MV-4-11 (cell line): ENCODE measurements around the gene FANCC.
A peak's percentile ranks its signal among the peaks of the same experiment; 100 is the strongest.

Source experiments
- DNase-seq: peaks from one replicate; lab custom pipeline; 2025; lab: John Stamatoyannopoulos, UW

Gene FANCC

DNA sequence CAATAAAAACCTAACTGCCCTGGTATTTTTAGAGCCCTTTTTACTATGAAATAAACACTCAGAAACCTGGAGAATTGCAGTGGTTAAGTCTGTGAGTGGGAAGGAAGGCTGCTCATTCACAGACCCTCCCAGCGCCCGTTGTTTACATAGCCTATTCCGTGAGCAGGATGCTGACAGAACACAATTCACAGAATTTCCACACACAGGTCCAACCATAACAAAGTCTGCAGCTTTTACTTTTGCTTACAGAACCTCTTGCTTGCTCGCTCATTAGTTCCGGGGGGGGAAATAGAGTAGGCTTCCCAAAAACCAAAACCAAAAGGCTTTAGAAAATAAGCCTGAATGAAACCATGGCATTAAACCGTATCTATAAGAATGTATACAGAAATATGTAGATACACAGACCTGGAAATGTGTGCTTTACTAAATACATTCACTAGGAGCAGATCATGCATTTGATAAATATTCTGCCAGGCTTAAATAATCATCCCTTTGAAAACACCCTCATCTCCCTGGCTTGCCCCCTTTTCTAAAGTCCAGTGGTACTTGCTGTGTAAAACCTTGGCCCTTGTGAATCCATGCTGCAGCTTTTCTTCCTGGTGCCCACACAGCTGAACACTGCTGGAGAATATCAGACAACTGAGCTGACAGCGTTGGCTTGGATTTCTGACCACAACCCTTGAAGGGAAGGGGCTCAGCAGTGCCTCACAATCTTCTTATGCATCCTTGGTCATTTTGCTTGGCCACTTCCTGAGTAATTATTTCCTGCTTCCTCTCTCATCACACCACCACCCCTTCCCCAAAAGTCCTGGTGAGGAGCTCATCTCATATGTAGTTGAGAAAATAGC, 128.0 kb downstream of the FANCC start:
- peak; percentile 31 for DNase-seq

DNA sequence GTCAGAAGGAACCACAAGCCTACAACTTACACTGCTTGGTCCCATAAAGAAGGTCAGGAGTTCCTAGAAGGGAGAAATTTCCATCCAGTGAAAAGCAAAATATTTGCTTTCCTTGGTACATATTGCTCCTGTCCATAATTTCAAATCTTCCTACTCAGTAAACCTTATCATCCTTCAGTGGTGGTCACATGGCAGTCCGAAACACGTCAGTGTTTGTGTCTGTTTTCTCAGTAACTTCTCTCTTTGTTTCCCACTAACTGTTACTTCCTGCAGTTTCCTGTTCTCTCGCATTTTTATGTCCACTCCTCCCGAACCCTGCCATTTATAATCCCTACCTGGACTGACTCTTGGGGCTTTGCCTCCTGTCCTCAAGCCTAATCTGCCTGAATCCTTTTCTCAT, 129.1 kb downstream of the FANCC start:
- DNase-seq: peak; percentile 8

DNA sequence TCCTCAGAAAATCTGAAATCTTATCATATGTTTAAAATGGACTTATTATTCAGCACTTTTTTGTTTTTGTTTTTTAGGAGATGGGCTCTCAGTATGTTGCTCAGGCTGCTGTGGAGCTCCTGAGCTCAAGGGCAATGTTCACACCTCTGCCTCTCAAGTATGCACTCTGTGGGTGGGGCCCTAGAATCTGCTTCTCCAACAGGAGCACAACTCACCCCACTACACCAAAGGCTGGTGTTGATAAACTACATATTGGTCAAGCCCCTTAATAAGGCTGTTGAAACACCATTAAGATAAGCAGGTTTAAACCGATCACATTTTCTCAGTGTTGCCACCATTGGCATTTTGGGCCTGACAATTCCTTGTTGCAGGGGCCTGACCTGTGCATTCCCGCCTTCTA, 131.6 kb downstream of the FANCC start:
- DNase-seq: no peak

DNA sequence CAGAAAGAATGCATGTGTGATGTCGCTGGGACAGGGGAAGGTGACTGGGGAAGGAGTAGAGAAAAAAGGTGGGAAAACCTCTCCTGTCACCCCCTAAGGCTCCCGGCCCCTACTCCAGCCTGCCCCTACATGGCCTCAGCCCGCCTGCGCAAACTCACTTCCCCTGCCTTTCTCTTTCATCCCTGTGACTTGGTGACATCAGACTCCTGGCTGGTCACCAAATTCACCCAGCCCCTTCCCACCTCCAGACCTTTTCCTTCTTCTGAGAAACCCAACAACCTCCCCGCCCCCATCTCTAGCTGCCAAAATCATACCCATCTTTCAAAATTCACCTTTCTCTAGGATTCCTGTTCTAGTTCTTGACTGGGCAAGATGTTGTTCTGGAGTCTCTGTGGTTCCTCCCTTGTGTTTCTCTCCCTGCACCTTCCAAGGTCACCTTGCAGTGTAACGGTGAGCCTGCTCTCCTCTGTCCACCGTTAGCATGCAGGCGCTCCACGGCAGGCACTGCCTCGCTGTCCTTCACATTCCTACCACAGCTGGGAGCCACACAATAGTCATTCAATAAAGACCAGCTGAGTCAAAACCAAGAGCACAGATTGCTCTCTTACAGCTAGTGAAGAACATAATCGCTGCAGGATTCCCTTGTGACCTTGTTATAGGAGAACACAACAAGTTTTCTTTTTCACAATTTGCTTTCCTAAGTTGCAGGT, 134.5 kb downstream of the FANCC start:
- DNase-seq: no peak

DNA sequence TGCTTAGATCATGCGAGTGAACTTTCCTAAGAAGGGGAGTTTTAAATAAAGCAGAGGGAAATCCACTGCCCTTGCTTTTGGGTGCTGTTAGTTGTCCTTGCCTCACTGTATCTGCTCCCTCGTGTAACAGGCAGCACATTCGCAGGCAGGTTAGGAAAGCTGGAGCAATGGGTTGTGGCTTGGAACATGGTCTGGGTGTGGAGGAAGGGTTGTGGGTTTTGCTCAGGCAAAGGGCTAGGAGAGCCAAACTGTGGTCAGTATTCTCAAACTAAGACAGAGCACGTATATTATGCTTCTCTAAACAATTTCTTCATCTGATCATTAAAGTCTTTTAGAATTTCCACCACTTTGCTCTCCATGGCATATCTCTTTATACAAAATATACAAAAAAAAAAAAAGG, 135.7 kb downstream of the FANCC start:
- DNase-seq: no peak

DNA sequence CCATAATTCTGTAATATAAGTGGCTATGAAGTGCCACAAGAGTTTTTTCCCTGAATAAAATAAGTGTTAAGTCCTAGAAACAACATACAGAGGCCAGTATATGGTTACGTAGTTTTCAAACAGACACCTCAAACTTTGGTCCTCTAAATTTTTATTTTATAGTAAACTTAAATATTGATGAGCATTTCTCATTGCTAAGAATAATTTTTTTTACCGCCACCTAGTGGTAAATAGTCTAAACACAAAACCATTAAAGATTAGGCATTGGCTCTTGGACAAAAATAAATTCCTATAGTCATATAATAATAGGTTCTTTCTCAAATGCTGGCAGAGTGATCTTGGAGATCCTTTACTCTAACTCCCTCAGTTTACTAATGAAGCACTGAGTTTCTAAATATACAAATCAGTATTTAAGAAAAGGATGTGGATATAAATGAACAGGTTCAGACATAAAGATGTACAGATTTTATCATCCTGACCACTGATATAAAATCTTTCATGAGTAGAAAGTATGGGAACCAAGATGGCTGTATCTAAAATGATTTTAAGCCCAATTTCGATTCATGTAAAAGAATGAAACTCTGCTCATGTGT, 136.2 kb downstream of the FANCC start:
- no peak for DNase-seq

DNA sequence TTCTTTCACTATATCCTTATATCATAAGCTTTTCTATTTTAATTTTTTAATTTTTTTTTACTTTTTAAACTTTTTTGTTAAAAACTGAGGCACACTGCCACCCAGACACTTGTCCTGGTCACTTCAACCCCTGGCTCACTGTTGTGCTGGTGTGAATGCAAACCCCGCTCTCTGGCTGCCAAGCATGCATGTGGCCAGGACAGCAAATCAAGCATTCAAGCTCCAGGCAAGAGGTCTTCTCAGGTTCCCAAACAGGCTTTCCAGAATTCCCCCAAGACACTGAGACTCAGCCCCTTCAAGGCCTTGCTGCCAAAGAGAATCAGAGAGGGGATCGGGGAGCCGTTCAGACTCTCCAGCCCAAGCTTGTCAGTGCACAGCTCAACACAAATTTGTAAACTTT, 139.9 kb downstream of the FANCC start:
- DNase-seq: no peak

DNA sequence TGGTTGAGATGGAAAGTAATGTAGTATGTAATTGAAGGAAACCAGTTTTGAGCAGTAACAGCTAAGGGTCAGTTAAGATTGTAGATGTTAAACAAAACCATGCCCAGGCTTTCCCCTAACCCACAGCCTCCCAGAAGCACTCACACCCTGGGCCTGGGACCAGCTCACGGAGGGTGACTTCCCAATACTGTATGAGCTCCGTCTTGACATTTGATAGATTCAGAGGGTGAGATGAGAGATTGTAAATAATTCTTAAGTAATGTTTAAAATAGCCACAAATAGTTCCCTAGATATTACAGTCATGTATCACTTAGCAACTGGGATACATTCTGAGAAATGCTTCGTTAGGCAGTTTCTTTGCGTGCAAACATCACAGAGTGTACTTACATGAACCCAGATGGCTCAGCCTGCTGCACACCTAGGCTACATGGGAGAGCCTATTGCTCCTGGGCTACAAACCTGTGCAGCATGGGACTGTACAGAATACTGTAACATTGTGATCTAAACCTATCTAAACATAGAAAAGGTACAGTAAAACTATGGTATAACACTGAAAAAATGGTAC, 140.7 kb downstream of the FANCC start:
- no peak for DNase-seq

DNA sequence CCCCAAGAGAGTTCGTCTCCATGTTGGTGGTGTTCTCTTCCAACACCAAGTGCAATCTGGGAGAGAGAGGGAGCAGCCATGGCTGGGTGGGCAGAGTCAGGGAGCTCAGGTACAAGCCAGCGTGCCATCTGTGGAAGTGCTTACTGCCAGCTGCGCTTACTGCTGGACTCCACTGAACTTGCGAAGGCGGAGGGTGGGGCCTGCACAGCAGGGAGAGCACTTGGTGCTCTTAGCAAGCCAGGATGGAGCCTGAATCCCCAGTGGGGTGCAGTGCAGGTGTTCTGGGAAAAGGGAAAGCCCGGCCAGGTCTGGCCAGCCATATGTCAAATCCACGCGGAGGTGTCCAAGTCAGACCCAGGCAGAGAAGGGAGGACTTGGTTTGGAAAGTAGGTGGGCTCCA, 142.0 kb downstream of the FANCC start:
- no peak for DNase-seq

DNA sequence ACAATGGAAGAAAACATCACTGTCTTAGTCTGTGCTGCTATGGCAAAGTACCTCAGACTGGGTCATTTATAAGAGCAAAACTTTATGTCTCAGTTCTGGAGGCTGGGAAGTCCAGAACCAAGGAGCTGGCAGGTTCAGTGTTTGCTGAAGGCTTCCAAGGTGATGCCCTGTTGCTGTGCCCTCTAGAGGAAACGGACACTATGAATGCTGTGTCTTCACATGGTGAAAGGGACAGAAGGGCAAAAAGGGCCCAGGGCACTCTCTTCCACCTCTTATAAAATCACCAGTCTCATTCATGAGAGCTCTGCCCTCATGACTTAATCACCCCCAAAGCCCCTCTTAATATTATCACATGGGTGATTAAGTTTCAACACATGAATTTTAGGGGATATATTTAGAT, 143.5 kb downstream of the FANCC start:
- DNase-seq: no peak

DNA sequence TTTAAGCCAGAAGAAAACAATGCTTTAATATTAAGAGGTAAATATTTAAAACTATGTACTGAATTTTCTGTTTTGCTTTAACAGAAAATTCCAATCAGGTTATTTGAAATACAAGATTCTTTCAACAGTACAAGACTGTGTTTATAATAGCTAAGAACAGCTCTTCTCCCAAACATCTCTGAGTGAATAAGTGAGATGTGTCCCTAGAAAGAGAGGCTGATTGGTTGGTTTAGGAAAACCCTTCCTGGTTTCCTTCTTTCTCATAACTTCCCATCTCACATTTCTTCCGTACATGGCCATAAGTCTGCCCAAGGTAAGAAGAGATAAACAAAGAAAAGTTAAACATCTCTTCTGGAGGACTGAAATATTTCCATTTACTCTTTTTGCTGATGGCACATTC, 145.9 kb downstream of the FANCC start:
- DNase-seq: no peak

DNA sequence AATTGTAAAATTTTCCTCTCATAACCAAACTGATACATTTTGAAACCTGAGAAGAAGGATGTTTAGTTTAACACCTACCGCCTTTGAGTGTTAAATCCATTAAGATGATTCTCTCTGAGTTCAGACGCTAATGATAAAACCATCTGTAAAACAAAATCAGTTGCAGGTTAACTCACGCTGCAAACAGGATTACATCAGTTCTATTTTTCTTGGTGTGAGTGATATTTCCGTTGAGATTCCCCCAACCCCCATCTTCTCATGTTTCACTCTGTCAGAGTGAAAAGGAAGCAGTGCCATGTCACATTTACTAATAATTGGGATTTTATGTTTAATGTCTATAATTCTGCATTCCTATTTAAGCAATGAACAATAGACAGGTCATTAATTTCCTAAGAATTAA, 146.5 kb downstream of the FANCC start:
- DNase-seq: no peak

DNA sequence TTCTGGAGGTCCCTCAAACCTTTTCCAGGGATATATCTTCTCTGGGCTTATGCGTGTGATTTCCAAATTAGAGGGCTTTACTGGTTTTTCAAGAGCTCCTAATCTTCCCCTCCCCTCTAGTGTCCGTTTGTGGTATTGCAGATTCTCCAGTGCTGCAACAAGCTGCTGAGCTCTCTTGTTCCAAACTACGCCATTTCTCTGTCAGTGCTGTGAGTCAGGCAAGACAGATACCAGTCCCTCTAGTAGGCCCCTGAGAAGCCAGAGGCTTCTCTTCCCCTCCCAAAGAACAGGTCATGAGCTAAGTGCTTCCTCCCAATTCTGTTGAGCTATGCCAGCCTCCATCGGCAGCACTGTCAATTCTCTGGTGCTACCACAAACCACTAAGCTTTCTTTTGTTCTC, 149.5 kb downstream of the FANCC start:
- DNase-seq: peak; percentile 90

DNA sequence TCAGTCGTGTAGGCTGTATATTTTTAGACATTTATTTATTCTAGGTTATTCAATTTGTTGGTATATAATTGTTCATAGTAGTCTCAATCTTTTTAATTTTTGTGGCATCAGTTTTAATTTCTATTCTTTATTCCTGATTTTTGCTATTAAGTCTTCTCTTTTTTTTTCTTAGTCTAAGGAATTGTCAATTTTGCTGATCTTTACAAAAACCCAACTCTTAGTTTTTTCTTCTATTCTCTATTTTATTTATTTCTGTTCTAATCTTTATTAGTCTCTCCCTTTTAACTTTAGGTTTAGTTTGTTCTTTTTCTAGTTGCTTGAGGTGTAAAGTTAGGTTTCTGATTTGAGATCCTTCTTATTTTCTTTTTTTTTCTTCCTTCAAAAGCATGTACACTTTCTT, 152.5 kb downstream of the FANCC start:
- DNase-seq: no peak

DNA sequence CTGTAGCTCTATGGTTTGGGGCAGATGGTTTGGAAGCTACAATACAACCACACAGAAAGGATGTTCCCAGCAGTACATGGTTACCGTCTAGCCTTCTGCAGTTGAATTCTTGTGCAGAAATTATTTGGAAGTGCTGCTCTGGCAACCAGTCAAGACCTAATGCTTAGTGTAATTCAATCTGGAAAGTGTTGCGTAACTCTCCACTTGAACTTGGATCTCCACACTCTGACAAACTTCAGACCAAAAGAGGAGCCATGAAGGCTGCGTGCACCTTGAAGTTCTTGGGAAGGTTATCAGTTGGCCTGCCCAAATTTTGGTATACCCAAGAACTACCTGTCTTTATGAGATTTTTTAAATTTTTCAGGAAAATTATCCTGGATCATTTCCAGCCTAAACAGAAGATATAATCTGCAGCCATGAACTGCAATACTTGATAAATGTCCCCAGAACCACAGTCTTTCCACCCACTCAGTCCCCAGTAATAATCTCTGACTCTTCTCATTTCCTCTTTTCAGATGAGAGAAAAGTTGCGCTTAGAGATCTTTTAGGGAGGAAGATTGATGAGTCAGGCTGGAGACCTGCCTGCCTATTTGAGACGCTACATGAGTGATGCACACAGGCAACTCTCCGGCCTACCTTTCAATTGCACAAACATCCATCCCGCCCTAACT, 159.9 kb downstream of the FANCC start:
- peak; percentile 91 for DNase-seq

DNA sequence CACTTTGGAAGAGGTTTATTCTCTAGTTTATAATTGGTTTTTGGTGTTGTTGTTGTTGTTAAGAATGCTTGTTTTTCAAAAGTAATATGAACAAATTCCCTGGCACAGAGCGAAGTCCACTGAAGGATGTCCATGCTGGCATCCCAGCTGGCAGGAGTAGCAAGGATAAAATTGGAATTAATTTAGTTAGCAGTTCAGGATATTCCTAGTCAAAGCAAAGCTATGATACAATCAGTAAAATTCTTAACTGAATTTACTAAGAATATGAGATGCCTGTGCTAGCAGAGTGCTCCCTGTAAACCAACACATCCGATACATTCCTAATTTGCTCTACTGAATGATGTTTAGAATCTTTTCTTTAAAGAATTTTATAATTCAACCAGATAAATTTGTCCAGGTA, 161.4 kb downstream of the FANCC start:
- no peak for DNase-seq

DNA sequence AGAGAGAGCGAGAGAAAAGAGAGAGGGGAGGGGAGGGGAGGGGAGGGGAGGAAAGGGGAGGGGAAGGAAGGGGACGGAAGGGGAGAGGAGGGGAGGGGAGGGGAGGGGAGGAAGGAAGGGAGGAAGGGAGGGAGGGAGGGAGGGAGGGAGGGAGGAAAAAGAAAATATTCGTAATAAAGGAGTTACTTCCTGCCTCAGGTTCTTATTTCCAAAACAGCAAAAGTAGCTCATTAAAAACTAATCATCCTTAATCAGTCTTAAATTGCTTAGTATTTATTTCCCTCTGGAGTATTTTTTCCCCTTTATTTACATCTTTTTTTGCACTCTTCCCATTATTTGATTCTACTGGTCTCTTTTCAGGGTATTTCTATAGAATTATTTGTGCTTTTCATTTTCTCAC, 162.3 kb downstream of the FANCC start:
- DNase-seq: no peak

DNA sequence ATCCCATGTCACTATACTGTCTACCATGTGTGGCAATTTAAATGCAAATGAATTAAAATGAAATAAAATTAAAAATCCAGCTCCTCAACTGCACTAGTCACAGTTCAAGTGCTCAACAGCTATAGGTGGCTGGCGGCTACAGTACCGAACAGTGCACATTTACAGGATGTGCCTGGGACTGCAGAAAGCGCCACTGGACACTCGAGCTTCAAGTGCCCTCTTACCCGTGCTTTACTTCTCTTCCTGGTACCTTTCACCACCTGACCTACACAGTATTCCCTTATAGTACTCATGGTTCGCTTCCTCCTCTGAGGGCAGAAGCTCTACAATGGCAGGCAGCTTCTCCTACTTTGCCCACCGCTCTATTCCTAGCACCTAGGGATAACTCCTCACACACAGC, 166.6 kb downstream of the FANCC start:
- DNase-seq: no peak

DNA sequence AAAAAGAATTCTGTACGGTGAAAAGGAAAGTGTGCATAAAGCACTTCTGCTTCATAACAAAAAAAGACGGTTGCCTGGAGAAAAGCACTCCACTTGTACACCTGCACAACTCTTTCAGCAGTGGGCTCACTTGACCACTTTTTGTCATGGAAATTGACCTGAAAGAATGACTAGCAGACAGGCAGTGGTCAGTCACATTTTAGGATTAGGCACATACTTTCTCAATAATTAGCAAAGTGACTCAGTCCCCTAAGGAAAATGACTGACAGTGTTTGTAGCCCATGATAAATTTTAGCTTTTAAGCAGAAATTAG, 169.3 kb downstream of the FANCC start:
- DNase-seq: no peak

DNA sequence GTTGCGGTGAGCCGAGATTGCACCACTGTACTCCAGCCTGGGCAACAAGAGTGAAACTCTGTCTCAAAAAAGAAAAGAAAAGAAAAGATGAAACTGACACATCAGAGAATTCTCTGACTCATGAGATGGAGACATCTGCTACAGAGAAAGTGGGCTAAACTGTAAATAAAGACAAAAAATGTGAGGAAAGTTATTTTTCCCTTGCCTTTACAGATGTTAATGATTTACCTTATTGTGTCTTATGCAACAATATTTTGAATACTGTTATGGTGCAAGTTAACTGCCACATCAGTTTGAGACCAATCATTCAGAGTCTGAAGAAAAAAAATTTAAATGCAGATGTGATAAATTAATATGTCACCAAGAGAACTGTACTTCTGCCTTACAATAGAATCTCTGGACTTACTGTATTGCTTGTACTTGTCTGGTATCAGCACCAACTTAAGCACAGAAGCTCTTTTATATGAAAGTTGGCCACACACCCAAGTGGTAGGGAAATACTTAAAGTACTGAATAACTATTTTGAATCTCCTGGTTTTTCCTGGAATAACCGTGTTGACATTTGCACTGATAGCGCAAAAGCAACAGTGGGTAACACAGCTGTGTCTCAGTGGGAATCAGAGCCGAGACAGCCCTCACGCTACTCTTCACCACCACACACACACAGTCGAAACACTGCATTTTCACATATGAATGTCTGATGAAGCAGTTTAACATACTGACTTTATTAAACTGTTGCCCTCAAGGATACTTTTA, 169.9 kb downstream of the FANCC start:
- DNase-seq: no peak

DNA sequence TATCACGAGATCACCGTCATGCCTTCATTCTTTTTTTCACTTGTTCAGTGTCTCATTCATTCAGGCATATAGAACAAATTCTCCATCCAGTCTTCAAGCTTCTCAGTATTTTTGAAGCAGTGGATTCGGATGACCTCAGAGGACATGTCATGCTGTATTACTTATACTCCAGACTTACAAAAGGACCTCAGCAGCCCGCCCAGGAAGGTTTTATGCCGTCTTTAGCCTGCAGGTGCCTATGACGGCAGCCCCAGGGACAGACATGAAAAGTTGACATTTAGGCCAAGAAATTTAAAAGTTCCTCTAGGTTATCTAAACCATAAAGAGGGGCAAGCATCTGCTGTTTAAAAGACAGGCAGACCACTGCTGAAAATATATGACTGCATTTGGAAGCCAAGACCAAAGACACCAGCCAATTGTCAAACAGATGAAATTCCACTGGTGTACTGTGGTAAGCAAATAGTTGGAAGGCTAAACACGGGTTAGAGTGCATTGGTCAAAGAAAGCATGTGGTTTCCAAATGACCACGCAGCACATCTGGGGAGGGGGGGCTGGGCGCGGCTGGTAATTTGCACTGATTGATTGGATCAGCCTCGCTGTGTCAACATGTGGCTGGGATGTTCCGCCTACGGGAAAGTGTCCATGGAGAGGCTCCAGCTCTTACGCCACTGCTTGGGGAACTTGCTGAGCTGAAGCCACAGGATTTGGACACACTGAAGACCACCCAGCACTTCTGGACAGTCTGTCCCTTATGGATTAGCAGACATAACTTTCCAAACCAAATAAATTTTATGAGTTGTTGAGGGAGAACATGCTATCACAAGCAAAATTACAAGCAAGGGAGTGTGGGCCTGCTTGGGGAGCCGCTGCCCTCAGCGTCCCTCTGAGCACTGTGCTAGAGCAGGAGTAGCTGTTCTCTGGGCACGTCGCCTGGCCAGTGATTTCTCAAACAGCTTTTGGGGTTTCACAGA, 173.6 kb downstream of the FANCC start:
- DNase-seq: no peak
